Midbrain (tissue), 1 donor: ENCODE data around the gene TGIF2.
A peak's percentile ranks its signal among the peaks of the same experiment; 100 is the strongest.
"Not testable (repeated sequence)": the region's sequence is repeated elsewhere in the genome, so short reads cannot be mapped to it uniquely, and the experiment has no call there.

Experiments
- DNase-seq: peaks from one replicate; lab custom pipeline; 2025; lab: John Stamatoyannopoulos, UW

TGIF2 gene

GRCh38 chr20:36547186-36548005, 26.0 kb upstream of the TGIF2 start:
- no peak for DNase-seq

GRCh38 chr20:36548006-36548315, 25.4 kb upstream of the TGIF2 start:
- DNase-seq: no peak

- DNase-seq: no peak
These were observed 24.4 kb upstream of the TGIF2 start for GRCh38 chr20:36548704-36549627.

- no peak for DNase-seq
These were observed 23.8 kb upstream of the TGIF2 start for GRCh38 chr20:36549628-36549941.

DNA sequence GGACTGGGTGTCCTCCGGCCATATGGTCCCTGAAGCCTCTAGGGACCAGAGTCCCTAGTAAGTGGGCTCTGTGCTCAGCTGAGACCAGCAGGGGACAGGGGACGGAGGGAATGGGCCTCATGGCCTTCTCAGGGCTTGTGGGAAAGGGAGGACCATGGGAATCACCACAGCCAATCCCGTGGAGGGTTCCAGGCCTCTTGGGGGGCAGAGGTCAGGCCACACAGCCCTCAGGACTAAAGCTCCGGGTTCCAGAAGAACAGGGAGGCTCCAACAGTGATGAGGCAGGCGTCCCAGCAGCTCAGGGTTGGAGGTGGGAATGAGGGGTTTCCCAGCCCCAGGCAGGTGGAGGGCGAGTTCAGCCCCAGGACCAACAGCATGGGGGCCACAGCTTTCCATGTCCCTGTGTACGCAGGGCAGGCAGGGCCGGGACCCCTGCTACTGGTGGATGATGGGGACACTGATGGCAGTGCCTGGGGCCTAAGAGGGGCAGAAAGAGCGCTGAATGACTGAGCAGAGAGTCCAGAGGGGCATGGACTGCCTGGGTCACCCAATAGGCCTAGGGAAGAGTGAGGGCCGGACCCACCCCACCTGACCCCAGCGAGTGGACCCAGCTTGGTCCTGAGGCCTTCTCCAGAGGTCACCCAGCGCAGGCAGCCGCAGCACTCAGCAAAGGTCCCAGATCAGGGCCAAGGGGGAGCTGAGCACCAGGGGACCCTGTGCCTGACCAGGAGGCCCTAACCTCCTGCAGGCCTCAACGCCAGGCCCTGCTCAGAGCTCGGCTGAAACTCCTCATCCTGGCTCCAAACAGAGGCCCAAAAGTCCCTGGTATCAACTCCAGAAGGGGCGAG, 23.2 kb upstream of the TGIF2 start:
- DNase-seq: no peak

- no peak for DNase-seq
These were observed 22.6 kb upstream of the TGIF2 start for GRCh38 chr20:36550790-36551299.

DNA sequence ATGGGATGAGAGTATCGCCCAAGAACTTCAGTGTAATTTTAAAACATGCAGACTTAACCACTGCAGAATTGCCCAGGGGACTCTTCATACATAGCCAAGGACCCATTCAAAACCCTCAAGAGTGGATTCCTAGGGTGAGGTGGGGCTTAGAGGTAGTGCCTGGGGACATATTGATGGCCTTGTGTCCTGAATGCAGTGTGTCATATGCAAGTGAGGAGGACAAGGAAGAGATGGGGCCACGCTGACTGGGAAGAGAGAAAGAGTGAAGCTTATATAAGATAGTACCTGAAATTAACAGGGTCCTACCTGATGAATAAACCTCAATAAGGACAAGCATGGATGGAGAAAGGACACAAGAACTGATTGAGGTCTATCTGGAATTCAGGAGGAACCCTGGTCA, 18.1 kb upstream of the TGIF2 start:
- no peak for DNase-seq

DNA sequence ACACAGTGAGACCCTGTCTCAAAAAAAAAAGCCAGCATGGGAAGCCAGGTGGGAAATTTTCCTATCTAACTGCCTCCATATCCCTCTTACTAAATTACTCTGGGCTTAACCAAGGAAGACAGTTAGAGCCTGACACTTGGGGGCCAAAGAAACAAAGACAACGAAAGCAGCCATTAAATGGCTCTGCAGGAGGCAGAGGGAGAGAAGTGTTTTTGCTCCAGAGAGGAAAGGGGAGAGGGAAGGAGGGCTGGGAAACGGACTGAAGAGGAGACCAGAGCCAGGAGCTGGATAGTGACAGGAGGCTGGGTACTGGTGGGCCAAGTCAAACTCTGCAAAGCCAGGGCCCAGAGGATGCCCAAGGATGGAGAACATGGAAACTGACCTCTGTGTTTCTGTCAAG, 10.7 kb upstream of the TGIF2 start:
- no peak for DNase-seq

DNA sequence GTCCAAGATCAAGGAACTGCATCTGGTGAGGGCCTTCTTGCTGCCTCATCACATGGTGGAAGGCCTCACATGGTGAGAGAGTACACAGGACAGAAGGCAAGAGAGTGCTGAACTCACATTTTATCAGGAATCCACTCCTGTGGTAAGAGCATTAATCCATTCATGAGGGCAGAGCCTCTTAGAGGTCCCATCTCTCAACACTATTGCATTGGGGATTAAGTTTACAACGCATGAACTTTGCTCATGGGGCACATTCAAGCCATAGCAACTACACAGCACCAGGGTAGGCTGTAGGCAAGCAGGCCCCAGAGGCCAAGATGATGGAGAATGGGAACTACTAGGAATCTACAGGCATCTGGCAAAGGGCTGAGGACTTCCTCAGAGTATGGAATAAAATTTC, 10.0 kb upstream of the TGIF2 start:
- DNase-seq: no peak

- DNase-seq: not testable (repeated sequence)
These were observed 9.2 kb upstream of the TGIF2 start for GRCh38 chr20:36564078-36564725.

GRCh38 chr20:36564726-36565121, 8.7 kb upstream of the TGIF2 start:
- not testable (repeated sequence) for DNase-seq

- no peak for DNase-seq
These were observed 7.9 kb upstream of the TGIF2 start for GRCh38 chr20:36565520-36565919.

DNA sequence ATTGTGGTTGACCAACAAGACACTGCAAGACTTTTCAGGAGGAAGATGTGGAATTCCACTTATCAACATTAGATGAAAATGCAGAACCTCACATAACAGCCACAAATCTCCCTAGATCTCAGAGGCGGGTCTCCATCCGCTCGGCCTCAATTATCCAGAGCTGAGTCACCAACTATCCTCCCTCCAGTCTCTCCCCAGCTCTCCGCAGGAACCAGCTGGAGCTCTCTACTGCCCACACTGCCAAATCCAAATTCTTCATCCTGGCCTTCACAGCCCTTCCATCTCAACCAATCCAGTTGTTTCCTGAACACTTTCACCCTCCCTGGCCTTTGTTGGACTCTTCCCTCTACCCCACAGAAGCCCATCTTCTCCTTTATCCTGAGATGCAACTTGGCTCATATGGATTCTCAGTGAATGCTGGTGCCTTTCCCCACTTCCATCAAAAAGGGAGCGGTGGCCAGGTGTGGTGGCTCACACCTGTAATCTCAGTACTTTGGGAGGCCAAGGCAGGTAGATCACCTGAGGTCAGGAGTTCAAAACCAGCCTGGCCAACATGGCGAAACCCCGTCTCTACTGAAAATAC, 3.5 kb upstream of the TGIF2 start:
- DNase-seq: no peak

GRCh38 chr20:36571564-36572504, 1.6 kb upstream of the TGIF2 start:
- no peak for DNase-seq

- DNase-seq: no peak
These were observed 695 bp upstream of the TGIF2 start for GRCh38 chr20:36572701-36573102.

DNA sequence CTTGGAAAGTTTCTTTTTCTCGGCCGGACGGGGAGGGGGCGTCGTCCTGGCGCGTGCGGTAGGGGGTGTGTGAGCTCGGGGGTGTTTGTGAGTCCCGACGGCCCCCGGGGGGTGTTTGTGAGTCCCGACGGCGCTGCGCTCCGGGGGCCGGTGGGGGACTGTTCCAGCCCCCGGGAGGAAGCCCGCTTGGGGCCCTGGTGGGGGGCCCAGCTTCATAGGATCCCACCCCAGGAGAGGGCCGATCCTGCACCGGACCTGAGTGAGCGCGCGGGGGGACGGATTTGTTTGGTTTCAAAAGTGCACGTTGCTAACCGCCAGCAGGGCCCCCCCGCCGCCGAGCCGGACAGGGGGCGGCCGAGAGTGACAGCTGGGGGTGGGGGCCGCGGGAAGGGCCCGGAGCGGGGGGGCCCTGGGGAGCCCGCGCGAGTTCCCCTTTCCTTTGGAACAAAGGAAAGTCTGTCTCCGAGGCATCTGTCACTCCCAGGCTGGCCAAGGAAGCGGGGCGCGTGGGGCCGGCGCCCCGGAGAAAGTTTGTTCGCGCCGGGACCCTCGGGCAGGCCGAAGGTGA, 485 bp downstream of the TGIF2 start:
- DNase-seq: peak; percentile 36

DNA sequence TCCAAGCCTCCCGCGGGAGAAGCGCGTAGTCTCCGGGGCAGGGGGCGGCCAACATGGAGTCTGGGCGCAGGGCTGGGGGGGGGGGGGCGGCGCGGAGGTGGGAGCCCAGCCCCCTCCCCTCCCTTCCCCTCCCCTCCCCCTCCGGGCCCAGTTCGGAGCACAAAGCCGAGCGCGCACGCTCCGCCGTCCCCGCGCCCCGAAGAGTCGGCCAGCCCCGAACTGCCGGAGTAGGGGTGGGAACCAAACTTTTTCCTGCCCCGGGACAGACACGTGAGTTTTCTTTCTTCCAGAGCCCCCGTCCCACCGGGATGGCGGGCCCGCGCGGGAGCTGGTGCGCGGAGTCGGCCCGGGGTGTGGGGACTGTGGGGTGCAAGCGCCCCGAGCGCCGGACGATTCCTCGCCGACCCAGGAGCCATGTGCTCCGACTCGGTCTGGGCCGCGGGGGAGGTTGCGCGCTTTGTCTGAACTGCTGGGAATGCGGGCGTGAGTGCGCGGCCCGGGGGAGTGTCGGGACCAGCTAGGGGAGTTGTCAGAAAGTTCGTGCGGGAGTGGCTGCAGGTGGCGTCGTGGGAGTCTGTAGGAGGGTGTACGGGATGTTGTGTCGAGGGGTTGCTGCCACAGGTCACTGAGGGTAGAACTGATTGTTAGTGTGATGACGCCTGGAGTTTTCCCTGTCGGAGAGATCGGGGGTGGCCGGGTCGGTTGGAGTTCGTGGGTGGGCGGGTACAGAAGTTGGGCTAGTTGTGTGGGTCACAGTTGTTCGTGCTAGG, 1.2 kb downstream of the TGIF2 start:
- no peak for DNase-seq

- no peak for DNase-seq
These were observed 2.7 kb downstream of the TGIF2 start for GRCh38 chr20:36576081-36576445.

DNA sequence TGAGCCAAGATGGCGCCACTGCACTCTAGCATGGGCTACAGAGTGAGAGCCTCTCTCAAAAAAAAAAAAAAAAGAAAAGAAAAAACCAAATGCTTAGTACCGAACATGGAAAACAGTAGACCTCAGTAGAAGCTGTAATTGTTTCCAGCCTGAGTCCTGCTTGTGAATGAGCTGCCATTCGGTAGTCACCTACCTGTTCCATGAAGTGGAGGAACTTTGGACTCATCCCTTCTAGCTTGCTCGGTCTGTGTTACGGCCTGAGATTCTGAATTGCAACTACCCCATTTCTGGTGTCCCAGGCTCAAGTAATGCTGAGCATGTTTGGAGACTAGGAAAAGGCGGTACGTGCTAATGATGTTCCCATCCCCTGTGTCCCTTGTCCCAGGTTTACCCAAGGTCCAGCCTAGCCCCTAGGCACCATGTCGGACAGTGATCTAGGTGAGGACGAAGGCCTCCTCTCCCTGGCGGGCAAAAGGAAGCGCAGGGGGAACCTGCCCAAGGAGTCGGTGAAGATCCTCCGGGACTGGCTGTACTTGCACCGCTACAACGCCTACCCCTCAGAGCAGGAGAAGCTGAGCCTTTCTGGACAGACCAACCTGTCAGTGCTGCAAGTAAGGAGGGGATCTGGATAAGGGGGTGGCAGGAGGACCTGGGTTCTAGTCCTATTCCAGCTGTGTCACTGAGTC, 5.1 kb downstream of the TGIF2 start:
- no peak for DNase-seq
